ENCODE data around the gene KMT5B.

Gene KMT5B

DNA sequence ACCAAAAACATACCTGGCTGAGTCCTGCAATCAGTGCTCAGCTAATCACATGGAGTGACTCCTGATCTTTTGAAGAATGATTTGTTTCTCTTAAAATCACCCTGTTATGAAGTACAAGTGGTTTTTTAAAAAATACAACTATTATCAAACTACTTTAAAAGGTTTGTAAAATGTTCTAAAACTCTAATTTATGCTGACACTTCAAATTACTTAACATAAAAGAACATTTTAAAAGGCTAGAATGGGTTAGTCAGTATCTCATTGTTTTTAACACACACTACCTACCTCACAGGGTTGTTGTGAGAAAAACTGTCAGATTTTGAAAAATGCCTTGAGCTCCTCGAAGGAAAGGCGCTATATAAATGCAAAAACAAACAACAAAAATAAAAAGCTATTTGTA is 33.2 kb downstream of the KMT5B start:
- no peak for FAIRE-seq

DNA sequence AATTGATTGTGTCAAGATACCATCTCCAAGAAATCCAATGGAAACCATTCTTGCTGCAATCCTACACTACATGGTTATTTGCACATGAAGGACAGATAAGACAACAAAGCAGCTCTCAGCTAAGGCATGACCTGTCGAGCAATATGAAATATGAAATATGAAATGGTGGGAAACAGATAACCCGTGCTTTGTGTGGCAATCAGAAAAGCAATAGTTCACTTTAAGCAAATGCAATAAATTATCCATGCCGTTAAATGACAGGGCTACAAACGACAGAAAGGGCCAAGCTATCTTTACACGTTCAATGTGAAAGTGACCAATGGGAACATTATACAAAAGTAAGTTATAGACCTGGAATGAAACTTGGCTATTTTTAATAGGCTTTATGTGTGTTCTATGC is 35.2 kb downstream of the KMT5B start:
- FAIRE-seq, result no peak

GRCh38 chr11:68173926-68174325 is 39.2 kb downstream of the KMT5B start:
- no peak for FAIRE-seq

DNA sequence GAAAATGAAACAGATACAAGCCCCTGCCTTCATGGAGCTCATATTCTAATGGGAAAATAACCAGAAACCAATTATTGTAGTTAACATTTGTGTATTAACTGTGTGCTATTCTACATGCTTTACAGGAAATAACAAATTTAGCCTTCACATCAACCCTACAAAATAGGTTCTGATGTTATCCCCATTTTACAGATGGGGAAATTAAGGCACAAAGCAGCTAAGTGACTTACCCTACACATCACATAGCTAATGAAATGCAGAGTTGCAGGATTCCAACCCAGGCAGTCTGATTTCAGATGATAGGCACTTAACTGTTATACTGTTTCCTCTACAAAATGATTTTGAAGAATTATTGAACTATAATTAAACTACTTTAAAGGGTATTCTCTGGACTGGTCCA is 43.7 kb downstream of the KMT5B start:
- FAIRE-seq, result no peak

GRCh38 chr11:68168694-68169093 is 44.4 kb downstream of the KMT5B start:
- no peak for FAIRE-seq

- no peak for FAIRE-seq
Observed at GRCh38 chr11:68167474-68167873, 45.6 kb downstream of the KMT5B start.

GRCh38 chr11:68166969-68167368 is 46.1 kb downstream of the KMT5B start:
- FAIRE-seq, result no peak

DNA sequence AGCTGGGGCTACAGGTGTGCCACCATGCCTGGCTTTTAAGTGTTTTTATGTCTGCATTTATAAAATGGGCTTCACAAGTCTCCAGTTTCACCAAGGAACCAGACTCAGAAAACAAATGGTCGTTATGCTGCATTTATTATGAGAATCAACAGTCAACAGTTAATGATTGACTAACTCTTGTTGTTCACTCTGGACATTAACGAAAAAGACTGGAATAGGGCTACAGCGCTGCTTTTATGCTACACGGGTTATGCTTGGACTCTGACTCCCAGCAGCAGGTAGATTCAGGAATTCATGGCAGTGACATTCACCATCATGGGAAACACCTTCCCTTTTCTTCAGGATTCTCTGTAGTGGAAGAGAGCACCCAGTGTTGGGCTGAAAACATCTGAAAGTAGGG is 47.5 kb downstream of the KMT5B start:
- no peak for FAIRE-seq

DNA sequence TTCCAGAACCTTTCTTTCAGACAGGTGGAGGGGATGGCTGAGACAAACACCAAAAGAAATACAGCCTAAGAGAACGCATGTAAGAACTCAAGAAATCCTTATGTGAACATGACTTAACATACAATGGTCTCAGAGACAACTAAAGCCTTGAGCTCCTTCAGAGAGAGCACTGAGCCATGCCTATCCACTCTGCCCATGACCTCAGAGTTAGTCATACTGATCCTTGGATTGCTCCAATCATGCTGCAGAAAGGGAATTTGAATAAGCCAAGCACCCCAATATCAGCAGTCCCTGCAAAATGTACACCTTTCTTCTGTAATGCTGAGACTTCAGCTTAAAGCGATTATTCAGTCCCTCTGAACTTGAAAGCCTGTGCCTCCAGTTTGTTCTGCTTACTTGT is 48.7 kb downstream of the KMT5B start:
- FAIRE-seq, result no peak

- no peak for FAIRE-seq
Observed at GRCh38 chr11:68163691-68164090, 49.4 kb downstream of the KMT5B start.

DNA sequence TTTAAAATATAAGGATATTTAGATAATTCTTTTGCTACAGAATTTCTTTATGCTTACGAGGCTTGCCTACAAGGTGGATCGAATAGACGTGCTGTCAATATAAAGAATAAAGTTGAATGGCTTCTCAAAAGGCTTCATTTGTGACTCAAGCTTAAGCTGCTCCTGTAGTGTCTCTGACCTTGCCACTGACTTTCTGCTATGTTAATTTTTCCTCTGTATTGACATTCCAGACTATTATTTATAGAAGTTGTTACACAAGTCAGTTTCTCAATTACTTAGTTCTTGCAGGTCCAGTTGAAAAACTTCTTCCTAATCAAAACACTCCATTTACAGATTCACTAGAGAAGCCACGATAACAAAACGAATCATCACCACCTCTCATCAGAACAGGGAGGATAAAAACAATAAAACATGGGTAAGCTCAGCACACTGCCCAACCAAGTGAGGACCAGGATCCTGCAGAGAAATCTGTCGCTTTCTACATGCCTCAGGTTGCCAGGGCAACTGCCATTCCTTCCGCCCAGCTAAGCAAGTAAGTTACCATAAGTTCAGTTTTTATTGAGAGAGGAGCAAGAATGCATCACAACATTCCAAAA is 52.9 kb downstream of the KMT5B start:
- no peak for FAIRE-seq

DNA sequence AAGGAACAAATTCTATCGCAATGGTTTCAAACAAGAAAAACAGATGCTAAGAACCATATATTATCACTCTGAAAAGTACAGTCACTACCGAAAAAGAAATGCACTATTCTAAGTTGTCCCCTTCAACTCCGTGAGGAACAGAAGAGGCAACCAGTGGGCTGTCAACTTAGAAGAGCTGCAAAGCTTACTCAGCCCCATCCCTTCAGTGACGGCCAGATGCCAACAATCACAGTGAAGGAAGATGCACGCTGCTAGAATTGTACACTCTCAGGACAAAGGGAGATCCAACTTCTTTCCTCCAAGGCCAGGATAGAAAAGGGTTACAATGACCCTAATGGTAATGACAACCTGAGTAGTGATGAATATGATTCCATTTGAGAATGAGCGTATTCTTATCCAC is 53.4 kb downstream of the KMT5B start:
- no peak for FAIRE-seq

DNA sequence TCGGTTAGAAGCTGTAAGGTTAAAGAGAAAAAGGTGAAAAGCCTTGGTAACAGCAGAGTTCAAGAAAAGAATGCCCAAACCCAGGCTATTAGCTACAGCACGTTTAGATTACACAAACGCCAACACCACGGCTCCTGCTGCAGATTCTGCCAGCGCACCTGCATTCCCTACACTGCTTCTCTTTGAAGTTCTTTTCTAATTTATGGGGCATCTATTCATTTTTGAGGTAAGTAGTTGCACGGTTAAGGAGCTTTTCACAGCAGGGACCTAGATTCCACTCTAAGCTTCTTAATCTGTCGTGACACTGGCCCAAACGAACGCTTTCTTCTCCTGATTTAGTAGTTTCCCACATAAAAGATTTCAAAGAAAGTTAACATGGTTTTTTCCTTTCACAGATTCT is 53.9 kb downstream of the KMT5B start:
- FAIRE-seq, result no peak

- FAIRE-seq, result no peak
Observed at GRCh38 chr11:68158580-68158979, 54.5 kb downstream of the KMT5B start.

- no peak for FAIRE-seq
Observed at GRCh38 chr11:68153742-68154141, 59.4 kb downstream of the KMT5B start.

DNA sequence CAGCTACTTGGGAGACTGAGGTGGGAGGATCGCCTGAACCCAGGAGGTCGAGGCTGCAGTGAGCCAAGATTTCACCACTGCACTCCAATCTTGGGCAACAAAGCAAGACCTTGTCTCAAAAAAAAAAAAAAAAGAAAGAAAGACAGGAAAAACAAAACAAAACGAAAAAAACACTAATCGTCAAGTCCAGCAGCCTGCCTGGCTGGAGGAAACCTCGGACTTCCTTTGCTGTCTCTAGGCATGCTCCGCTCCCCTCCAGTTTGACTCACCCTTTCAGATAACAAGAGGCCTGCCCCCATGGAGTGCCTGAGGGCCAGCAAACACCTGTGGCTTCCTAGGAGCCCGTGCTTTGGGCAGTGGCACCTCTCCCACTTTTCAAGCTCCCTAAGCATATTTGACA is 63.1 kb downstream of the KMT5B start:
- FAIRE-seq, result no peak

DNA sequence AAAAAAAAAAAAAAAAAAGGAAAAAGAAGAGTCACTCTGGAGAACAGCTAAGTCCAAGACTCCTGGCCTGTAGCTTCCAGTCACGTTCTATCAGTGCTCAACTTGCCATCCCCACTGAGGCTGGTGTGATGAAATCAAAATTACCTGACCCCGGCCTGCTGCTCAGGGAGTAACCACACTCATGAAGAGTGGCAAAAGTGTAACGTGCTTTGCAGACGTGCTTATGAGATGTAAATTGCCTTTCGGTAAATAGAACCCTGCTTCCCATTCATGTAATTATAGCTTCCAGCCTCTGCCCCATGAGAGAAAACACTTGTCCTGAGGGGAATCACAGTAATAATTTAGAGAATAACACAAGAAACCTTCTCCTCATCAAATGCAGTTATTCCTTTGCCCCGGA is 63.7 kb downstream of the KMT5B start:
- no peak for FAIRE-seq

DNA sequence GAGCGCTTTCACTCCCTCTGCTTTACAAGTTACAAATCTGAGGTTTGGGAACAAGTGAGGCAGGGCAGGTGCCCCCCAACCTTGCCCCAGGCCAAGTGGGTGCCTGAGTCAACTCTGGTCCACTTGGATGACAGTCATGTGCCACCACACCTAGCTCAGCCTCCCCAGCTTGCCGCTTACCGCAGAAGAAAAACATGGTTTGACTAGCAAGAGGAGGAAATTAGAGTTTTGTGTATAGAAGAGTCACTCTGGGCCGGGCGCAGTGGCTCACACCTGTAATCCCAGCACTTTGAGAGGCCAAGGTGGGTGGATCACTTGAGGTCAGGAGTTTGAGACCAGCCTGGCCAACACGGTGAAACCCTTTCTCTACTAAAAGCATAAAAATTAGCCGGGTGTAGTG is 64.2 kb downstream of the KMT5B start:
- FAIRE-seq, result no peak

DNA sequence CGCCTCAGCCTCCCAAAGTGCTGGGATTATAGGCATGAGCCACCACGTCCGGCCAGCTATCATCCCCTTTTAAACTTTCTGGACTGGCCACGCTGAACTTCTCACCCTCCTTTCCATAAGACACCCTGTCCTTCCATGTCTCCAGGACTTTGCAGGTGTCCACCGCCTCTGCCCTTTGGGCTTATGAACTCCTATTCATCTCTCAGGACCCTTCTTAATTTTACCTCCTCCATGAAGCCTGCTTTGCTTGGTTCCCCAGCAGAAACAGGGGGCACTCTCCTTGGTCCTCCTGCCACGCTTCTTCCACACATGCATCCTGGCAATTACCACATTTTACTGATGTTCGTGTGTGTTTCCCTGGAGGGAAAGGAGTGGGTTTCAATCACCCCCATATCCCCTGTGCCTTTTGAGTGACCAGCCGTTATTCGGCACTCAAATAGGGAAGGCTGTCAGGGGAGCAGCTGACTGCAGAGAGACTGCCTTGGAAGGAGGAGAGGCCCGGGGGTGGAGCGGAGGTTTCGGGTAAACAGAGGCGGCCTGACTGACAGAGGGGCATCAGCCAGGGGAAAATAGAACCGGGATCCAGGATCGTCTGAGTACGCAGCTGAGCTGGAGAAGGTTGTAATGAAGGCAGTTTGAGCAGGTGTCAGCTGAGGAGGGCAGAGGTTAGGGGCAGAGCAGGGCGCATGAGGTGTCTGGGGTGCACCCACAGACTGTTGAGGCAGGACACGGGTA is 64.9 kb downstream of the KMT5B start:
- FAIRE-seq, result no peak

DNA sequence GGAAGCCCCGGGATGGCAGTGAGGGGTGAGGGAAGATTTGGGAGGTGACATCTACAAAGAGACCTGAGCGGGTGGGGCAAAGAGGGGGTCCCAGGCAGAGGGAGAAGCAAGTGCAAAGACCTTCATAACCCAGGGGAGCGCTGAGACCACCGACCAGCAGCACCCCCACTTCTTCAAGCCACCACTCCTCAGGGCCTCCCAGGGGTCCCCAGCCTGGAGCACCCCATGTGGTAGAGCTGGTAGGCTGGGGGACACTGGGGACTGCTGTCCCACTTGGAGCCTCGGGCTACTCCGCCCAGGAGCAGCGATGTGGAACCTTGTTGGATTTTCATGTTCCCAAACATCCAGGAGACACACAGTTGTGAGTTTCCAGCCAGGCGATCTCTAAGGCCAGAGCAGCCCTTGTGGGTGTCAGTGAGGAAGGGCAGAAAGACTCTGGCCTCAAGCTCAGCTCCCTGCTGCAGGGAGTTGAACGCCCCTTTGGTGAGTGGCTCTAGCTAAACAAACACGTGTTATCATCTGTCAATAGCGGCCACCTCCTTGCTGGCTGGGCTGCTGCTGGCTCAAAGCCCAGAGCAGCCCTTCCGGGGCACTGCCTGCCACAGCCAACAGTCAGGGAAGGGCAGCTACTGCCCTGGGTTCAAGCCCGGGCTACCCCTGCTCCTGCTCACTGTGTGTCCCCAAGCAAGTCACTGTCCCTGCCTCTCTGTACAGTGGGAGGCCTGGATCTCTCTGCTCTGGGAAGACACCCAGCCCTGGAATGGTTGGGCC is 66.2 kb downstream of the KMT5B start:
- no peak for FAIRE-seq

GRCh38 chr11:68146010-68146540 is 67.0 kb downstream of the KMT5B start:
- no peak for FAIRE-seq

DNA sequence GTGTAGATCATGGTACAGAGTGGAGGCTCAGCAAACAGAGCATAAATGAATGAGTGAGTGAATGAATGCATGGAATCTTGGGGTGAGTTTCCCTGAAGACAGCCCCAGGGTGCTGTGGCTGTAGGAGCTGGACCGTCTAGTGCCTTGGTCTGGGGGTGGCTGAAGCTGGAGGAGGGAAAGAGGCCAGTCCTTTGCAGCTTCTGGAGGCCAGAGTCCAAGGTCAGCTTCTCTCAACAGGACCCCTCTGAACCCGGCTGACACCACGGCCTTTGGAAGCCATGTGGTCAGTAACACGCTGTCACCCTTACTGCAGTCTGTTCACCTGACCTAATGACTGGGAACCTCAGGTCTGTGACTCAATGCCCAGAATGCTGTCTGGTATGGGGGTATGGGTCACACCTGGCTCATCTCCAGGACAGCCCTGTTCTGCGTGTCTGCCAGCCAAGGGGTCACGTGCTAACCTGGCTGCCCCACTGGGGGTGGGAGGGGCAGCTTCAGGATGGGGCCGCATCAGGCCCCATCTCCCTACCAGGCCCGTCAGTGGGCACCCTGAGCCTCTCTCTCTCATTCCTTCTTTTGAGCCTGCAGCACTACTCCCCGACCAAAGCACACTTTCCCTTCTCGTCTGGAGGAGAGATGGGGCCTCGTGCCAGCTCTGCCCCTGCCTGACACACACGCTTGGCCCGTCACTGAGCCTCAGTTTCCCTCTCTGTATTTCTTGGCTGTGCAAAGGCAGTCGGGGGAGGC is 67.8 kb downstream of the KMT5B start:
- FAIRE-seq, result no peak

GRCh38 chr11:68143310-68143689 is 69.8 kb downstream of the KMT5B start:
- FAIRE-seq, result no peak

Data from islet of Langerhans (tissue), 1 donor.